WTC11 (cell line): ENCODE results near the gene TH. TPM values are rescaled to one million over a fixed set of nuclear protein-coding genes. Genes with fewer than 3 reads are reported as not detected.

Experiments
- ATAC-seq: fragments of 200-7000 bp; cut with Tn5 transposase; 2 replicates; pipeline ENCODE4 v1.10.0; 2021; ENCODE audit warnings: mild to moderate bottlenecking, moderate library complexity
- CTCF ChIA-PET: fragments of 300-600 bp; sonication (Branson Sonifier 250); formaldehyde crosslinking; loops from one replicate; lab custom pipeline; 2021; ENCODE audit warnings: antibody characterized with exemption; lab: Charles Lee
- POLR2A ChIA-PET: fragments of 350-600 bp; sonication (Branson Sonifier 250); formaldehyde crosslinking; loops from one replicate; lab custom pipeline; 2021; ENCODE audit warnings: antibody characterized with exemption; lab: Charles Lee
- DNase-seq: peaks from one replicate; pipeline ENCODE4 v3.0.0; 2021; ENCODE audit warnings: low spot score
- H3K27ac Mint-ChIP-seq: 2 replicates; pipeline ENCODE4 v1.8.0; 2021; ENCODE audit warnings: mixed read lengths
- H3K27me3 Mint-ChIP-seq: 2 replicates; pipeline ENCODE4 v1.8.0; 2021; ENCODE audit warnings: low read depth, mild to moderate bottlenecking, moderate library complexity, mixed read lengths
- H3K36me3 Mint-ChIP-seq: 2 replicates; pipeline ENCODE4 v1.8.0; 2021; ENCODE audit warnings: mixed read lengths
- H3K4me1 Mint-ChIP-seq: 2 replicates; pipeline ENCODE4 v1.8.0; 2022; ENCODE audit warnings: mixed read lengths
- H3K4me3 Mint-ChIP-seq: 2 replicates; pipeline ENCODE4 v1.8.0; 2021; ENCODE audit warnings: mild to moderate bottlenecking, moderate library complexity, mixed read lengths
- H3K9me3 Mint-ChIP-seq: 2 replicates; pipeline ENCODE4 v1.8.0; 2021; ENCODE audit warnings: mixed read lengths
- ELF4 ChIP-seq: sonication (generic); formaldehyde crosslinking; IDR thresholded peaks from 2 replicates; pipeline ENCODE4 v1.8.1; 2022; ENCODE audit warnings: low read depth, mild to moderate bottlenecking, moderate library complexity, missing genetic modification reagents
- EMX1 ChIP-seq: fragments of 250-450 bp; sonication (Bioruptor Pico); IDR thresholded peaks from 2 replicates; pipeline ENCODE4 v1.8.0; 2021; ENCODE audit warnings: mild to moderate bottlenecking
- ESRRA ChIP-seq: sonication (generic); formaldehyde crosslinking; IDR thresholded peaks from 2 replicates; pipeline ENCODE4 v1.8.1; 2022; ENCODE audit warnings: mild to moderate bottlenecking, missing genetic modification reagents, borderline replicate concordance
- GRHL2 ChIP-seq: fragments of 250-450 bp; sonication (Bioruptor Pico); IDR thresholded peaks from 2 replicates; pipeline ENCODE4 v1.8.0; 2022; ENCODE audit warnings: mild to moderate bottlenecking, moderate library complexity; ENCODE audit not compliant: insufficient replicate concordance, severe bottlenecking
- GTF2I ChIP-seq: fragments of 250-450 bp; sonication (Bioruptor Pico); conservative IDR thresholded peaks from 2 replicates; pipeline ENCODE4 v1.4.0; 2021; ENCODE audit warnings: mild to moderate bottlenecking
- IRF2 ChIP-seq: sonication (generic); formaldehyde crosslinking; IDR thresholded peaks from 2 replicates; pipeline ENCODE4 v1.8.0; 2022; ENCODE audit warnings: low read depth, missing genetic modification reagents, borderline replicate concordance
- KAT7 ChIP-seq: sonication (generic); formaldehyde crosslinking; IDR thresholded peaks from 2 replicates; pipeline ENCODE4 v1.8.1; 2023; ENCODE audit warnings: missing genetic modification reagents, mild to moderate bottlenecking, borderline replicate concordance
- MYBL2 ChIP-seq: sonication (generic); formaldehyde crosslinking; IDR thresholded peaks from 2 replicates; pipeline ENCODE4 v1.8.1; 2023; ENCODE audit warnings: mild to moderate bottlenecking, moderate library complexity, missing genetic modification reagents
- NFATC4 ChIP-seq: fragments of 250-450 bp; sonication (Bioruptor Pico); IDR thresholded peaks from 2 replicates; pipeline ENCODE4 v1.9.0; 2021; ENCODE audit warnings: mild to moderate bottlenecking
- OVOL2 ChIP-seq: fragments of 250-450 bp; sonication (Bioruptor Pico); IDR thresholded peaks from 2 replicates; pipeline ENCODE4 v1.9.0; 2021; ENCODE audit warnings: mild to moderate bottlenecking, borderline replicate concordance
- RELA ChIP-seq: sonication (generic); formaldehyde crosslinking; IDR thresholded peaks from 2 replicates; pipeline ENCODE4 v1.8.1; 2022; ENCODE audit warnings: missing genetic modification reagents, mild to moderate bottlenecking, borderline replicate concordance
- ZBTB21 ChIP-seq: sonication (generic); formaldehyde crosslinking; IDR thresholded peaks from 2 replicates; pipeline ENCODE4 v1.8.1; 2023; ENCODE audit warnings: mild to moderate bottlenecking, missing genetic modification reagents, borderline replicate concordance
- ZNF263 ChIP-seq: sonication (generic); formaldehyde crosslinking; IDR thresholded peaks from 2 replicates; pipeline ENCODE4 v1.8.1; 2022; ENCODE audit warnings: low read depth, mild to moderate bottlenecking, moderate library complexity, missing genetic modification reagents
- total RNA-seq: library from RNA; stranded (reverse); gene quantifications from 3 replicates; pipeline ENCODE4 v1.2.3, GENCODE V29; 2021
- TF ChIP-seq, protein P1 (sequence below): fragments of 250-450 bp; sonication (Bioruptor Pico); IDR thresholded peaks from 2 replicates; pipeline ENCODE4 v1.9.0; 2021; ENCODE audit warnings: mild to moderate bottlenecking, borderline replicate concordance
- TF ChIP-seq, protein P2 (sequence below): sonication (generic); formaldehyde crosslinking; IDR thresholded peaks from 2 replicates; pipeline ENCODE4 v1.8.1; 2023; ENCODE audit warnings: mild to moderate bottlenecking, missing genetic modification reagents, moderate library complexity
- TF ChIP-seq, protein P3 (sequence below): sonication (generic); formaldehyde crosslinking; IDR thresholded peaks from 2 replicates; pipeline ENCODE4 v1.8.1; 2023; ENCODE audit warnings: mild to moderate bottlenecking, missing genetic modification reagents
- TF ChIP-seq, protein P4 (sequence below): fragments of 250-450 bp; sonication (Bioruptor Pico); conservative IDR thresholded peaks from 2 replicates; pipeline ENCODE4 v1.9.0; 2021; ENCODE audit warnings: mild to moderate bottlenecking
- TF ChIP-seq, protein P5 (sequence below): fragments of 250-450 bp; sonication (Bioruptor Pico); IDR thresholded peaks from 2 replicates; pipeline ENCODE4 v2.1.2; 2022; ENCODE audit warnings: mild to moderate bottlenecking, moderate library complexity
- TF ChIP-seq, protein P6 (sequence below): sonication (generic); formaldehyde crosslinking; IDR thresholded peaks from 2 replicates; pipeline ENCODE4 v1.8.0; 2023; ENCODE audit warnings: missing genetic modification reagents, mild to moderate bottlenecking, borderline replicate concordance

TH gene
- total RNA-seq, 1 experiment from 2014 or later, result not detected

DNA sequence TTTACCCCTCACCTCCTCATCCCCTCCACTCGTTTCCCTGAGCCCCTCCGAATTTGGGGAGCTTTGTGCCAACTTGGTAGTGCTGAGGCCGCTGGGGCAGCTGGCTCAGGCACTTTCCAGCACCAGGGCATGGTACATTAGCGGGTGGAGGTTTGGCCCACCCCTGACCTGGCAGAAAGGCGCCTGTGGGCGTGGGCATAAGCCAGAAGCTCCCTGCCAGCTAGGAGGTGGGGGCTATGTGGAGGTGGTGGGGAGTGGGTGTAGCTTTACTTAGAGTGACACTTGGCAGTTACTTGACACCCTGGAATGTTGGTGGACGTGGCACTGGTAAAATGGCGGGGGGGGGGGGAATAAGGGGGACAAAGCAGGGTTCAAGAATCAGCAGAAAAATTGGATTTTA, 22.2 kb downstream of the TH start (continued):
- TF ChIP-seq IRF2 (CRISPR knock-in tag) (no peak), ZBTB21 (CRISPR knock-in tag) (no peak), OVOL2 (CRISPR knock-in tag) (no peak), GRHL2 (no peak)
- TF ChIP-seq, protein P1, sequence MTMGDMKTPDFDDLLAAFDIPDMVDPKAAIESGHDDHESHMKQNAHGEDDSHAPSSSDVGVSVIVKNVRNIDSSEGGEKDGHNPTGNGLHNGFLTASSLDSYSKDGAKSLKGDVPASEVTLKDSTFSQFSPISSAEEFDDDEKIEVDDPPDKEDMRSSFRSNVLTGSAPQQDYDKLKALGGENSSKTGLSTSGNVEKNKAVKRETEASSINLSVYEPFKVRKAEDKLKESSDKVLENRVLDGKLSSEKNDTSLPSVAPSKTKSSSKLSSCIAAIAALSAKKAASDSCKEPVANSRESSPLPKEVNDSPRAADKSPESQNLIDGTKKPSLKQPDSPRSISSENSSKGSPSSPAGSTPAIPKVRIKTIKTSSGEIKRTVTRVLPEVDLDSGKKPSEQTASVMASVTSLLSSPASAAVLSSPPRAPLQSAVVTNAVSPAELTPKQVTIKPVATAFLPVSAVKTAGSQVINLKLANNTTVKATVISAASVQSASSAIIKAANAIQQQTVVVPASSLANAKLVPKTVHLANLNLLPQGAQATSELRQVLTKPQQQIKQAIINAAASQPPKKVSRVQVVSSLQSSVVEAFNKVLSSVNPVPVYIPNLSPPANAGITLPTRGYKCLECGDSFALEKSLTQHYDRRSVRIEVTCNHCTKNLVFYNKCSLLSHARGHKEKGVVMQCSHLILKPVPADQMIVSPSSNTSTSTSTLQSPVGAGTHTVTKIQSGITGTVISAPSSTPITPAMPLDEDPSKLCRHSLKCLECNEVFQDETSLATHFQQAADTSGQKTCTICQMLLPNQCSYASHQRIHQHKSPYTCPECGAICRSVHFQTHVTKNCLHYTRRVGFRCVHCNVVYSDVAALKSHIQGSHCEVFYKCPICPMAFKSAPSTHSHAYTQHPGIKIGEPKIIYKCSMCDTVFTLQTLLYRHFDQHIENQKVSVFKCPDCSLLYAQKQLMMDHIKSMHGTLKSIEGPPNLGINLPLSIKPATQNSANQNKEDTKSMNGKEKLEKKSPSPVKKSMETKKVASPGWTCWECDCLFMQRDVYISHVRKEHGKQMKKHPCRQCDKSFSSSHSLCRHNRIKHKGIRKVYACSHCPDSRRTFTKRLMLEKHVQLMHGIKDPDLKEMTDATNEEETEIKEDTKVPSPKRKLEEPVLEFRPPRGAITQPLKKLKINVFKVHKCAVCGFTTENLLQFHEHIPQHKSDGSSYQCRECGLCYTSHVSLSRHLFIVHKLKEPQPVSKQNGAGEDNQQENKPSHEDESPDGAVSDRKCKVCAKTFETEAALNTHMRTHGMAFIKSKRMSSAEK (CRISPR knock-in tag), result no peak
- TF ChIP-seq, all 79 proteins: peak for 0

DNA sequence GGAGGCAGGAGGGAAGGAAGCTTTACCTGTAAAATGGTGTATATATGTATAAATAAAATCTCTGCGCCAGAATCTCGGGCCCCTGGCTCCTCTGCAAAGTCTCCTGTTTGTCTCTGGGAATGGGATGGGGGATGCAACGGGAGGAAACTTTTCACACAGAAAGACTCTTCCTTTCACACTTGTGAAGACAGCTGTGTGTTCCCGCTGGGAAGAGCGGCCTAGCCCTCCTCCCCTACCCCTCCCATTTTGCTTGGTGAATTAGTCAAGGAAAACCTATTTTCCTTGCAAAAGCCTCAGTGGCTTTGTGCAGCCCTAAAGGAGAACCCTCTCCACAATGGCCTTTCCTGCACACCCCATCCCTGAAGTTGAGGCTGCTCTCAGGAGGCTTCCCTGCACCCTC, 23.0 kb downstream of the TH start:
- Mint-ChIP-seq H3K36me3 (no peaks in the 10 kb centered on the region), H3K4me3 (no peak overlapping the region), H3K4me1 (peaks cover 19% of the 10 kb centered on the region), H3K9me3 (no peaks in the 10 kb centered on the region), H3K27me3 (peaks cover 75% of the 10 kb centered on the region), H3K27ac (no peak overlapping the region)
- no peak for ATAC-seq
- ChIA-PET POLR2A (no interaction called here), CTCF (interaction anchor here (1.2 to 18.6 kb wide), 14 partner anchors 8 to 496 kb away, joined by 3 to 761 read pairs (median 20); partner anchors contain the start of genes IGF2 and SYT8)
- TF ChIP-seq MYBL2, result no peak
- no peak for TF ChIP-seq NFATC4 (CRISPR knock-in tag)
- TF ChIP-seq OVOL2 (CRISPR knock-in tag), result no peak
- TF ChIP-seq, protein P2, sequence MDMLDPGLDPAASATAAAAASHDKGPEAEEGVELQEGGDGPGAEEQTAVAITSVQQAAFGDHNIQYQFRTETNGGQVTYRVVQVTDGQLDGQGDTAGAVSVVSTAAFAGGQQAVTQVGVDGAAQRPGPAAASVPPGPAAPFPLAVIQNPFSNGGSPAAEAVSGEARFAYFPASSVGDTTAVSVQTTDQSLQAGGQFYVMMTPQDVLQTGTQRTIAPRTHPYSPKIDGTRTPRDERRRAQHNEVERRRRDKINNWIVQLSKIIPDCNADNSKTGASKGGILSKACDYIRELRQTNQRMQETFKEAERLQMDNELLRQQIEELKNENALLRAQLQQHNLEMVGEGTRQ (CRISPR knock-in tag), result no peak
- no peak for TF ChIP-seq ZNF263
- no peak for TF ChIP-seq ESRRA (CRISPR knock-in tag)
- no peak for TF ChIP-seq GTF2I (CRISPR knock-in tag)
- TF ChIP-seq, protein P3, sequence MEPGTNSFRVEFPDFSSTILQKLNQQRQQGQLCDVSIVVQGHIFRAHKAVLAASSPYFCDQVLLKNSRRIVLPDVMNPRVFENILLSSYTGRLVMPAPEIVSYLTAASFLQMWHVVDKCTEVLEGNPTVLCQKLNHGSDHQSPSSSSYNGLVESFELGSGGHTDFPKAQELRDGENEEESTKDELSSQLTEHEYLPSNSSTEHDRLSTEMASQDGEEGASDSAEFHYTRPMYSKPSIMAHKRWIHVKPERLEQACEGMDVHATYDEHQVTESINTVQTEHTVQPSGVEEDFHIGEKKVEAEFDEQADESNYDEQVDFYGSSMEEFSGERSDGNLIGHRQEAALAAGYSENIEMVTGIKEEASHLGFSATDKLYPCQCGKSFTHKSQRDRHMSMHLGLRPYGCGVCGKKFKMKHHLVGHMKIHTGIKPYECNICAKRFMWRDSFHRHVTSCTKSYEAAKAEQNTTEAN (CRISPR knock-in tag), result no peak
- no peak for TF ChIP-seq KAT7 (CRISPR knock-in tag)
- DNase-seq, result no peak

DNA sequence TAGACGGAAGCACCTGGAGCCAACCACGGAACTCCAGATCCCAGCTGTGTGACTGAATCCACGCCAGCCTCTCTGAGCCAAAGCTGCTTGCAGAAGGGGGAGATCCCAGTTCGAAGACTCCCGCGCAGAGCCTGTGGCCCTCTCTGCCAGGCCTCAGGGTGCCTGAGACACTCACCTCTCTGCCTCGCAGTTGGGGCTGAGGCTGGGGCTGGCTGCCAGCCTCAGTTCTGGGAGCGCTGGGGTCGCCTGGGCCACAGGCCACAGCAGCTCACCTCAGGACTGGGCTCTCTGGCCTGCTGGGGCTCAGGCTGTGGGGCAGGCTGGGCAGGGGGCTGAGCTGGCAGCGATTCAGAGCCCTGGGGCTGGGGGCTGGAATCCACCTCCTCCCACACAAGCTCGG, 24.2 kb downstream of the TH start:
- ChIA-PET CTCF (interaction anchor here (0.7 to 18.6 kb wide), 16 partner anchors 8 to 495 kb away, joined by 3 to 761 read pairs (median 6); partner anchors contain the start of genes IGF2 and SYT8), POLR2A (no interaction called here)
- H3K4me1 Mint-ChIP-seq, result peaks cover 21% of the 10 kb centered on the region
- H3K9me3 Mint-ChIP-seq, result no peaks in the 10 kb centered on the region
- DNase-seq (no peak), ATAC-seq (no peak)
- no peak overlapping the region for H3K4me3 Mint-ChIP-seq
- H3K27ac Mint-ChIP-seq, result no peak overlapping the region
- peaks cover 87% of the 10 kb centered on the region for H3K27me3 Mint-ChIP-seq
- H3K36me3 Mint-ChIP-seq, result no peaks in the 10 kb centered on the region
- no peak for TF ChIP-seq ELF4 (CRISPR knock-in tag)
- TF ChIP-seq, protein P4, sequence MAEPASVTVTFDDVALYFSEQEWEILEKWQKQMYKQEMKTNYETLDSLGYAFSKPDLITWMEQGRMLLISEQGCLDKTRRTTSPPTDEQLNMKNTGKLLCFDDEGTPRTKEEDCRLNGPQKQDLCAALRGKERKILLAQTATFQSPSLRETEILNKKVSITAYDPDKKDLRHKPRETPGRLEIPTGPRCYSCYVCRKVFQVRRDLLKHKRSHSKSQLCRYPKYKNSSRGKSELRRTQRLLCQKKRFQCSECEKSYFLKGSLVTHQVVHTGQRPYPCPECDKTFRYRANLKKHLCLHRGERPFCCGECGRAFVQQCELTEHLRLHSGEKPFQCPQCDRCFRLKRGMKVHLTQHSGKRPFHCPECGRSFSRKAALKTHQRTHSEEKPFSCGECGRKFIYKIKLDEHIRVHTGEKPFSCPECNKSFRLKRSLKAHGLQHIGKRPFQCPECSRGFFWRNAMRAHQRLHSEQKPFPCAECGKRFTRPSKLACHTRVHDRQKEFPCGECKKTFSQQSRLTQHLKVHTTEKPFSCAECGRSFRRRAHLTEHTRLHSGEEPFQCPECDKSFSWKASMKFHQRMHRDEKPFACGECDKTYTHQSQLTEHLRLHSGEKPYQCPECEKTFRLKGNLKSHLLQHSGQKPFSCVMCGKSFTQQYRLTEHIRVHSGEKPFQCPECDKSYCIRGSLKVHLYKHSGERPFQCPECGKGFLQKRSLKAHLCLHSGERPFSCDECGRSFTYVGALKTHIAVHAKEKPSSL (CRISPR knock-in tag), result no peak
- TF ChIP-seq, protein P5, sequence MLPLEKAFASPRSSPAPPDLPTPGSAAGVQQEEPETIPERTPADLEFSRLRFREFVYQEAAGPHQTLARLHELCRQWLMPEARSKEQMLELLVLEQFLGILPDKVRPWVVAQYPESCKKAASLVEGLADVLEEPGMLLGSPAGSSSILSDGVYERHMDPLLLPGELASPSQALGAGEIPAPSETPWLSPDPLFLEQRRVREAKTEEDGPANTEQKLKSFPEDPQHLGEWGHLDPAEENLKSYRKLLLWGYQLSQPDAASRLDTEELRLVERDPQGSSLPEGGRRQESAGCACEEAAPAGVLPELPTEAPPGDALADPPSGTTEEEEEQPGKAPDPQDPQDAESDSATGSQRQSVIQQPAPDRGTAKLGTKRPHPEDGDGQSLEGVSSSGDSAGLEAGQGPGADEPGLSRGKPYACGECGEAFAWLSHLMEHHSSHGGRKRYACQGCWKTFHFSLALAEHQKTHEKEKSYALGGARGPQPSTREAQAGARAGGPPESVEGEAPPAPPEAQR (CRISPR knock-in tag), result no peak
- no peak for TF ChIP-seq ESRRA (CRISPR knock-in tag)
- TF ChIP-seq, protein P6, sequence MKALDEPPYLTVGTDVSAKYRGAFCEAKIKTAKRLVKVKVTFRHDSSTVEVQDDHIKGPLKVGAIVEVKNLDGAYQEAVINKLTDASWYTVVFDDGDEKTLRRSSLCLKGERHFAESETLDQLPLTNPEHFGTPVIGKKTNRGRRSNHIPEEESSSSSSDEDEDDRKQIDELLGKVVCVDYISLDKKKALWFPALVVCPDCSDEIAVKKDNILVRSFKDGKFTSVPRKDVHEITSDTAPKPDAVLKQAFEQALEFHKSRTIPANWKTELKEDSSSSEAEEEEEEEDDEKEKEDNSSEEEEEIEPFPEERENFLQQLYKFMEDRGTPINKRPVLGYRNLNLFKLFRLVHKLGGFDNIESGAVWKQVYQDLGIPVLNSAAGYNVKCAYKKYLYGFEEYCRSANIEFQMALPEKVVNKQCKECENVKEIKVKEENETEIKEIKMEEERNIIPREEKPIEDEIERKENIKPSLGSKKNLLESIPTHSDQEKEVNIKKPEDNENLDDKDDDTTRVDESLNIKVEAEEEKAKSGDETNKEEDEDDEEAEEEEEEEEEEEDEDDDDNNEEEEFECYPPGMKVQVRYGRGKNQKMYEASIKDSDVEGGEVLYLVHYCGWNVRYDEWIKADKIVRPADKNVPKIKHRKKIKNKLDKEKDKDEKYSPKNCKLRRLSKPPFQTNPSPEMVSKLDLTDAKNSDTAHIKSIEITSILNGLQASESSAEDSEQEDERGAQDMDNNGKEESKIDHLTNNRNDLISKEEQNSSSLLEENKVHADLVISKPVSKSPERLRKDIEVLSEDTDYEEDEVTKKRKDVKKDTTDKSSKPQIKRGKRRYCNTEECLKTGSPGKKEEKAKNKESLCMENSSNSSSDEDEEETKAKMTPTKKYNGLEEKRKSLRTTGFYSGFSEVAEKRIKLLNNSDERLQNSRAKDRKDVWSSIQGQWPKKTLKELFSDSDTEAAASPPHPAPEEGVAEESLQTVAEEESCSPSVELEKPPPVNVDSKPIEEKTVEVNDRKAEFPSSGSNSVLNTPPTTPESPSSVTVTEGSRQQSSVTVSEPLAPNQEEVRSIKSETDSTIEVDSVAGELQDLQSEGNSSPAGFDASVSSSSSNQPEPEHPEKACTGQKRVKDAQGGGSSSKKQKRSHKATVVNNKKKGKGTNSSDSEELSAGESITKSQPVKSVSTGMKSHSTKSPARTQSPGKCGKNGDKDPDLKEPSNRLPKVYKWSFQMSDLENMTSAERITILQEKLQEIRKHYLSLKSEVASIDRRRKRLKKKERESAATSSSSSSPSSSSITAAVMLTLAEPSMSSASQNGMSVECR, result no peak
- TF ChIP-seq RELA (CRISPR knock-in tag), result no peak
- no peak for TF ChIP-seq EMX1 (CRISPR knock-in tag)
